Hepatocyte (in vitro differentiated cells): Measurements from ENCODE around the gene SLC39A7. TPM values are rescaled to one million over a fixed set of nuclear protein-coding genes. Genes with fewer than 3 reads are reported as not detected.

Experiments
- DNase-seq: peaks from one replicate; pipeline ENCODE4 v3.0.0-alpha.2; 2016; ENCODE audit warnings: low spot score
- H2AFZ ChIP-seq: fragments of 200-600 bp; sonication (generic); 2 replicates; pipeline ENCODE4 v1.6.0; 2016; ENCODE audit warnings: antibody characterized with exemption, mild to moderate bottlenecking
- H3K27ac ChIP-seq: fragments of 200-600 bp; sonication (generic); 2 replicates; pipeline ENCODE4 v1.5.1; 2016; ENCODE audit warnings: mild to moderate bottlenecking
- H3K27me3 ChIP-seq: fragments of 200-600 bp; sonication (generic); 2 replicates; pipeline ENCODE4 v1.6.1; 2016
- H3K36me3 ChIP-seq: fragments of 200-600 bp; sonication (generic); replicated peaks from 2 replicates; pipeline ENCODE4 v1.5.1; 2016; ENCODE audit warnings: low read depth; ENCODE audit not compliant: insufficient read depth
- H3K4me1 ChIP-seq: fragments of 200-600 bp; sonication (generic); 2 replicates; pipeline ENCODE4 v1.5.1; 2016; ENCODE audit warnings: mild to moderate bottlenecking, moderate library complexity; ENCODE audit not compliant: insufficient read depth
- H3K4me2 ChIP-seq: fragments of 200-600 bp; sonication (generic); 2 replicates; pipeline ENCODE4 v1.6.0; 2016
- H3K4me3 ChIP-seq: fragments of 200-600 bp; sonication (generic); 2 replicates; pipeline ENCODE4 v1.5.1; 2016; ENCODE audit warnings: mild to moderate bottlenecking
- H3K79me2 ChIP-seq: fragments of 200-600 bp; sonication (generic); 2 replicates; pipeline ENCODE4 v1.6.0; 2017; ENCODE audit warnings: mild to moderate bottlenecking
- H3K9me2 ChIP-seq: fragments of 200-600 bp; sonication (generic); replicated peaks from 2 replicates; pipeline ENCODE4 v1.6.0; 2017; ENCODE audit warnings: mild to moderate bottlenecking; ENCODE audit not compliant: insufficient read depth
- H3K9me3 ChIP-seq: fragments of 200-600 bp; sonication (generic); 2 replicates; pipeline ENCODE4 v1.5.1; 2016; ENCODE audit warnings: low read depth, mild to moderate bottlenecking
- H4K20me1 ChIP-seq: fragments of 200-600 bp; sonication (generic); 2 replicates; pipeline ENCODE4 v1.6.0; 2016; ENCODE audit warnings: mild to moderate bottlenecking; ENCODE audit not compliant: insufficient read depth, poor library complexity, severe bottlenecking
- EZH2 ChIP-seq: fragments of 200-600 bp; sonication (generic); IDR thresholded peaks from 2 replicates; pipeline ENCODE4 v1.6.1; 2016; ENCODE audit warnings: antibody characterized with exemption, mild to moderate bottlenecking, borderline replicate concordance
- EZH2phosphoT487 ChIP-seq: fragments of 200-600 bp; sonication (generic); IDR thresholded peaks from one replicate; pipeline ENCODE4 v1.6.1; 2018; ENCODE audit warnings: antibody characterized with exemption, mild to moderate bottlenecking, low read depth, moderate library complexity; ENCODE audit not compliant: unreplicated experiment, severe bottlenecking
- WGBS: methylation state at CpG from one replicate; pipeline ENCODE4 v1.1.6; 2016; ENCODE audit warnings: low lambda C conversion rate; ENCODE audit errors: missing lambda C conversion rate; 5-methylcytosine and 5-hydroxymethylcytosine counted together
- polyA plus RNA-seq: library from polyadenylated mRNA; unstranded; fragments of >200 nt; fragmentation: Nextera tagmentation; extraction: Ambion mirVana; gene quantifications from 2 replicates; pipeline ENCODE4 v1.2.1, GENCODE V29; 2016
- total RNA-seq: library from RNA; depleted of rRNA; stranded (reverse); fragments of >200 nt; gene quantifications from 2 replicates; pipeline ENCODE4 v1.2.3, GENCODE V29; 2014
- TF ChIP-seq, protein P1 (sequence below): fragments of 200-600 bp; sonication (generic); IDR thresholded peaks from 2 replicates; pipeline ENCODE4 v1.5.1; 2016; ENCODE audit warnings: antibody characterized with exemption, mild to moderate bottlenecking; ENCODE audit not compliant: poor library complexity

SLC39A7 gene, protein sequence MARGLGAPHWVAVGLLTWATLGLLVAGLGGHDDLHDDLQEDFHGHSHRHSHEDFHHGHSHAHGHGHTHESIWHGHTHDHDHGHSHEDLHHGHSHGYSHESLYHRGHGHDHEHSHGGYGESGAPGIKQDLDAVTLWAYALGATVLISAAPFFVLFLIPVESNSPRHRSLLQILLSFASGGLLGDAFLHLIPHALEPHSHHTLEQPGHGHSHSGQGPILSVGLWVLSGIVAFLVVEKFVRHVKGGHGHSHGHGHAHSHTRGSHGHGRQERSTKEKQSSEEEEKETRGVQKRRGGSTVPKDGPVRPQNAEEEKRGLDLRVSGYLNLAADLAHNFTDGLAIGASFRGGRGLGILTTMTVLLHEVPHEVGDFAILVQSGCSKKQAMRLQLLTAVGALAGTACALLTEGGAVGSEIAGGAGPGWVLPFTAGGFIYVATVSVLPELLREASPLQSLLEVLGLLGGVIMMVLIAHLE
- 118 and 130 TPM in 2 replicates for total RNA-seq
- polyA plus RNA-seq: 46.4 and 55.0 TPM in 2 replicates

GRCh38 chr6:33200219-33201146 is at the start of gene SLC39A7, which contains the start of gene RXRB:
SLC39A7 (plus strand) TSS chr6:33200867; CDS start chr6:33201246, 379 bp downstream.
RXRB (minus strand) TSS chr6:33200665; CDS start chr6:33200476, 189 bp downstream.
- DNase-seq: peak; percentile 100
- H3K4me2 ChIP-seq: peak within 1 kb of the TSS; percentile 99
- TF ChIP-seq, protein P1, sequence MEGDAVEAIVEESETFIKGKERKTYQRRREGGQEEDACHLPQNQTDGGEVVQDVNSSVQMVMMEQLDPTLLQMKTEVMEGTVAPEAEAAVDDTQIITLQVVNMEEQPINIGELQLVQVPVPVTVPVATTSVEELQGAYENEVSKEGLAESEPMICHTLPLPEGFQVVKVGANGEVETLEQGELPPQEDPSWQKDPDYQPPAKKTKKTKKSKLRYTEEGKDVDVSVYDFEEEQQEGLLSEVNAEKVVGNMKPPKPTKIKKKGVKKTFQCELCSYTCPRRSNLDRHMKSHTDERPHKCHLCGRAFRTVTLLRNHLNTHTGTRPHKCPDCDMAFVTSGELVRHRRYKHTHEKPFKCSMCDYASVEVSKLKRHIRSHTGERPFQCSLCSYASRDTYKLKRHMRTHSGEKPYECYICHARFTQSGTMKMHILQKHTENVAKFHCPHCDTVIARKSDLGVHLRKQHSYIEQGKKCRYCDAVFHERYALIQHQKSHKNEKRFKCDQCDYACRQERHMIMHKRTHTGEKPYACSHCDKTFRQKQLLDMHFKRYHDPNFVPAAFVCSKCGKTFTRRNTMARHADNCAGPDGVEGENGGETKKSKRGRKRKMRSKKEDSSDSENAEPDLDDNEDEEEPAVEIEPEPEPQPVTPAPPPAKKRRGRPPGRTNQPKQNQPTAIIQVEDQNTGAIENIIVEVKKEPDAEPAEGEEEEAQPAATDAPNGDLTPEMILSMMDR: no peak
- TF ChIP-seq EZH2 (no peak), EZH2phosphoT487 (no peak)
- peak within 1 kb of the TSS; percentile 89 for H3K4me3 ChIP-seq
- peaks cover 31% of the 10 kb centered on the region for H4K20me1 ChIP-seq
- no peaks in the 10 kb centered on the region for H3K36me3 ChIP-seq
- H3K4me1 ChIP-seq: peaks cover 28% of the 10 kb centered on the region
- no peaks in the 10 kb centered on the region for H3K9me2 ChIP-seq
- H3K27me3 ChIP-seq: no peaks in the 10 kb centered on the region
- H3K27ac ChIP-seq: peak within 1 kb of the TSS; percentile 98
- H3K9me3 ChIP-seq: no peaks in the 10 kb centered on the region
- 2% methylated on average over 40 of the region's 68 CpGs for WGBS
- H2AFZ ChIP-seq: peak within 1 kb of the TSS; percentile 69
- H3K79me2 ChIP-seq: peaks cover 61% of the 10 kb centered on the region

- Histone ChIP-seq H3K4me1 (no peaks in the 10 kb centered on the region), H3K79me2 (no peaks in the 10 kb centered on the region), H3K9me2 (no peaks in the 10 kb centered on the region), H3K36me3 (no peaks in the 10 kb centered on the region), H3K4me2 (no peak overlapping the region), H3K4me3 (no peak overlapping the region), H4K20me1 (no peaks in the 10 kb centered on the region), H3K27me3 (peaks cover 6% of the 10 kb centered on the region), H3K27ac (no peak overlapping the region), H3K9me3 (no peaks in the 10 kb centered on the region), H2AFZ (no peak overlapping the region)
- WGBS: 95% methylated on average over 1 of the region's 1 CpG
- TF ChIP-seq EZH2 (no peak), EZH2phosphoT487 (no peak)
- TF ChIP-seq, protein P1: no peak
- DNase-seq: no peak
Observed at GRCh38 chr6:33151050-33151449, 49.6 kb upstream of the SLC39A7 start.

- no peaks in the 10 kb centered on the region for H3K36me3 ChIP-seq
- no peak overlapping the region for H3K4me2 ChIP-seq
- H3K4me3 ChIP-seq: no peak overlapping the region
- H2AFZ ChIP-seq: no peak overlapping the region
- 70% methylated on average over 4 of the region's 4 CpGs for WGBS
- H3K27me3 ChIP-seq: peaks cover 6% of the 10 kb centered on the region
- H3K9me2 ChIP-seq: no peaks in the 10 kb centered on the region
- H3K27ac ChIP-seq: no peak overlapping the region
- H3K79me2 ChIP-seq: no peaks in the 10 kb centered on the region
- no peaks in the 10 kb centered on the region for H3K9me3 ChIP-seq
- DNase-seq: no peak
- TF ChIP-seq, protein P1: no peak
- TF ChIP-seq EZH2phosphoT487 (no peak), EZH2 (no peak)
- H3K4me1 ChIP-seq: no peaks in the 10 kb centered on the region
- no peaks in the 10 kb centered on the region for H4K20me1 ChIP-seq
Observed at GRCh38 chr6:33154349-33154748, 46.3 kb upstream of the SLC39A7 start.
